ENCODE data around the gene NOC2L.

- TF ChIP-seq, protein P1, sequence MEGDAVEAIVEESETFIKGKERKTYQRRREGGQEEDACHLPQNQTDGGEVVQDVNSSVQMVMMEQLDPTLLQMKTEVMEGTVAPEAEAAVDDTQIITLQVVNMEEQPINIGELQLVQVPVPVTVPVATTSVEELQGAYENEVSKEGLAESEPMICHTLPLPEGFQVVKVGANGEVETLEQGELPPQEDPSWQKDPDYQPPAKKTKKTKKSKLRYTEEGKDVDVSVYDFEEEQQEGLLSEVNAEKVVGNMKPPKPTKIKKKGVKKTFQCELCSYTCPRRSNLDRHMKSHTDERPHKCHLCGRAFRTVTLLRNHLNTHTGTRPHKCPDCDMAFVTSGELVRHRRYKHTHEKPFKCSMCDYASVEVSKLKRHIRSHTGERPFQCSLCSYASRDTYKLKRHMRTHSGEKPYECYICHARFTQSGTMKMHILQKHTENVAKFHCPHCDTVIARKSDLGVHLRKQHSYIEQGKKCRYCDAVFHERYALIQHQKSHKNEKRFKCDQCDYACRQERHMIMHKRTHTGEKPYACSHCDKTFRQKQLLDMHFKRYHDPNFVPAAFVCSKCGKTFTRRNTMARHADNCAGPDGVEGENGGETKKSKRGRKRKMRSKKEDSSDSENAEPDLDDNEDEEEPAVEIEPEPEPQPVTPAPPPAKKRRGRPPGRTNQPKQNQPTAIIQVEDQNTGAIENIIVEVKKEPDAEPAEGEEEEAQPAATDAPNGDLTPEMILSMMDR (IDR thresholded peaks at IDR 0.05): no peak
- TF ChIP-seq POLR2AphosphoS5 (IDR thresholded peaks at IDR 0.05): peak in 1 of 3 donors; percentile 14
These were observed 7.2 kb upstream of the NOC2L start, which contains the start of gene PLEKHN1 for GRCh38 chr1:966135-966703.

All from breast epithelium (tissue), 3 donors.